Measurements from ENCODE around the gene VAX1. TPM values are rescaled to one million over a fixed set of nuclear protein-coding genes. Genes with fewer than 3 reads are reported as not detected.

VAX1 gene
- total and polyA plus RNA-seq, 9 of the 15 experiments (the other 6 are each of a cell fraction or from before 2014, with no cell fraction given) = not detected

DNA sequence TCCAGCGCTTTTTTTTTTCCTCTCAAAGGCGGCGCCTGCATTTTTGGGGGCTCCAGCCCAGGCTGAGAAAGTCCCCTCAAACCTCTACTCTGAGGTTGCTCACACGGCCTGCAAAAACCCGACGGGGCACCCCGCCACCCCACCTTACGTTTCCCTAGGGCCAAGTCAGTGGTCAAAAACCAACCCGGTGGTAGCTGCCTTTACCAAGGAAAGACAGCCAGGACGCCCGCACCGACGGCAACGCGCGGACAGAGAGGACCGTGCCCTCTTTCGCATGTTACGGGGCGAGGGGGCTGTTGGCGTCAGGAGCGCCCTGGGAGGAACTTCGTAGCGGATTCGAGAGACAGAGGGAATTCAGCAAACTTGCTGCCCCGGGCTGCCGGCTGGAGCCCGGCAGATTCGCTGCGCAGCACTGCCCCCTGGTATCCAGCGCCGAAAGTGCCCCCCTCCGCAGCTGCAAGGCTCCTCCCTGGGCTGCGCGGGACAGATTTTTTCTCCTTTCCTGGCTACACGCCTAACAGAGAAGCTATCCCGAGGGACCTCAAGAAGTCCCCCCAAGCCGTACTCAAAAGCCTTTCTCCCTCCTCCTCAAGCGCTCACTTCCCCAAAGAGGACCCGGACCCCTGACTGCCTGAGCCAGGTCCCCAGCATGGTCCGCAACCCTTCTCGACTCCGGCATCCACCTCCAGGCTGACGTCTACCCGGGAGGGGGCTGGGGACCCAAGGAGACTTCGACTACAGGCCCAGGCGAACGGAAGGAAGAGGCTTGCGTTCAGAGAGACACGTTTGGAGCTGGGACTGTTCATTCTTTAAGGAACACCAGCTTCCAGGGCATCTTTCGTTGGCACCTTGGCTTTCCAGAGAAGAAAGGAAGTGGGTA lies 27.7 kb upstream of the VAX1 start:
- WGBS (ENCODE audit: insufficient coverage, low coverage, missing lambda C conversion rate) = 3% methylated on average over 29 of the region's 51 CpGs
- ChIA-PET CTCF (ENCODE audit: low intra/inter-chr PET ratio) (interaction anchor here (0.6 to 2.0 kb wide), 4 partner anchors 10 to 369 kb away, joined by 3 to 13 read pairs (median 4); no protein-coding TSS in a partner anchor), POLR2A (interaction anchor here (0.6 to 1.1 kb wide), 3 partner anchors 294 to 369 kb away, joined by 3 read pairs; no protein-coding TSS in a partner anchor)
- peak; percentile 28 to 64 (median 40) for DNase-seq (ENCODE audit: extremely low read depth in 1 of 4, low spot score in 3 of 4)
- Histone ChIP-seq H3K36me3 (ENCODE audit: control insufficient read depth, insufficient read depth, low read length) (no peaks in the 10 kb centered on the region), H3K27me3 (ENCODE audit: control insufficient read depth in 2 of 2, insufficient read depth in 2 of 2, low read length in 2 of 2) (peaks cover 23 to 60% of the 10 kb centered on the region in 2 experiments; a peak in 4 of 5 replicates), H3K4me3 (no peak overlapping the region), H3K4me1 (replicated peaks in 1 of 2; ENCODE audit: control insufficient read depth in 2 of 2, insufficient read depth in 2 of 2, low read length in 2 of 2) (peaks cover 0 to 31% of the 10 kb centered on the region in 2 experiments; a peak in 2 of 5 replicates), H4K20me1 (replicated peaks; ENCODE audit: control insufficient read depth, insufficient read depth, low read length) (peaks cover 4% of the 10 kb centered on the region; the same call in 1 of the 2 replicates), H3K27ac (ENCODE audit: extremely low read depth, low read depth, low read length) (no peak overlapping the region), H3K9ac (ENCODE audit: insufficient read depth in 1 of 2, low read depth in 2 of 2, low read length in 2 of 2) (no peak overlapping the region; a peak in 1 of 4 replicates), H3K4me2 (ENCODE audit: insufficient read depth, low read length) (no peak overlapping the region), H2AFZ (ENCODE audit: low read depth, low read length) (no peak overlapping the region), H3K79me2 (ENCODE audit: control insufficient read depth, insufficient read depth, low read length) (no peaks in the 10 kb centered on the region), H3K9me3 (replicated peaks; ENCODE audit: control insufficient read depth, insufficient read depth, low read depth, low read length) (no peaks in the 10 kb centered on the region), H3K9me1 (ENCODE audit: control insufficient read depth, insufficient read depth, low read length) (no peaks in the 10 kb centered on the region)
- no TSS peak for BruUV-seq (replicated peaks)
- in situ Hi-C loops (cut with MboI) (loop anchor here (25.0 kb wide), 1 partner anchor 703 kb away; no protein-coding TSS in a partner anchor), intact Hi-C loops (cut with micrococcal nuclease) (loop anchor here (2.0 kb wide), 1 partner anchor 329 kb away; no protein-coding TSS in a partner anchor)
- ATAC-seq = peak; percentile 84
- FAIRE-seq = no peak
- TF ChIP-seq, protein P1, sequence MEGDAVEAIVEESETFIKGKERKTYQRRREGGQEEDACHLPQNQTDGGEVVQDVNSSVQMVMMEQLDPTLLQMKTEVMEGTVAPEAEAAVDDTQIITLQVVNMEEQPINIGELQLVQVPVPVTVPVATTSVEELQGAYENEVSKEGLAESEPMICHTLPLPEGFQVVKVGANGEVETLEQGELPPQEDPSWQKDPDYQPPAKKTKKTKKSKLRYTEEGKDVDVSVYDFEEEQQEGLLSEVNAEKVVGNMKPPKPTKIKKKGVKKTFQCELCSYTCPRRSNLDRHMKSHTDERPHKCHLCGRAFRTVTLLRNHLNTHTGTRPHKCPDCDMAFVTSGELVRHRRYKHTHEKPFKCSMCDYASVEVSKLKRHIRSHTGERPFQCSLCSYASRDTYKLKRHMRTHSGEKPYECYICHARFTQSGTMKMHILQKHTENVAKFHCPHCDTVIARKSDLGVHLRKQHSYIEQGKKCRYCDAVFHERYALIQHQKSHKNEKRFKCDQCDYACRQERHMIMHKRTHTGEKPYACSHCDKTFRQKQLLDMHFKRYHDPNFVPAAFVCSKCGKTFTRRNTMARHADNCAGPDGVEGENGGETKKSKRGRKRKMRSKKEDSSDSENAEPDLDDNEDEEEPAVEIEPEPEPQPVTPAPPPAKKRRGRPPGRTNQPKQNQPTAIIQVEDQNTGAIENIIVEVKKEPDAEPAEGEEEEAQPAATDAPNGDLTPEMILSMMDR (IDR thresholded peaks at IDR 0.05 in 2 of 3, conservative IDR thresholded peaks at IDR 0.05 in 1 of 3; ENCODE audit: insufficient read depth in 2 of 3, low read depth in 1 of 3, low read length in 3 of 3) = peak; percentile 48 to 65 (median 58); a peak in 5 of 6 replicates
- peak; percentile 53 for TF ChIP-seq SMC3 (conservative IDR thresholded peaks at IDR 0.05; ENCODE audit: insufficient read depth, low read depth, low read length)
- TF ChIP-seq CHD1 (IDR thresholded peaks at IDR 0.05; ENCODE audit: low read length) = no peak
- TF ChIP-seq RAD21 (CRISPR knock-in tag; conservative IDR thresholded peaks at IDR 0.05 in 1 of 2, IDR thresholded peaks at IDR 0.05 in 1 of 2) = peak; percentile 56 to 66
- TF ChIP-seq TAL1 (IDR thresholded peaks at IDR 0.05) = no peak
- TF ChIP-seq, protein P2, sequence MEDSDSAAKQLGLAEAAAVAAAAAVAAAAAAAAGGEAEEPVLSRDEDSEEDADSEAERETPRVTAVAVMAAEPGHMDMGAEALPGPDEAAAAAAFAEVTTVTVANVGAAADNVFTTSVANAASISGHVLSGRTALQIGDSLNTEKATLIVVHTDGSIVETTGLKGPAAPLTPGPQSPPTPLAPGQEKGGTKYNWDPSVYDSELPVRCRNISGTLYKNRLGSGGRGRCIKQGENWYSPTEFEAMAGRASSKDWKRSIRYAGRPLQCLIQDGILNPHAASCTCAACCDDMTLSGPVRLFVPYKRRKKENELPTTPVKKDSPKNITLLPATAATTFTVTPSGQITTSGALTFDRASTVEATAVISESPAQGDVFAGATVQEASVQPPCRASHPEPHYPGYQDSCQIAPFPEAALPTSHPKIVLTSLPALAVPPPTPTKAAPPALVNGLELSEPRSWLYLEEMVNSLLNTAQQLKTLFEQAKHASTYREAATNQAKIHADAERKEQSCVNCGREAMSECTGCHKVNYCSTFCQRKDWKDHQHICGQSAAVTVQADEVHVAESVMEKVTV (CRISPR knock-in tag; IDR thresholded peaks at IDR 0.05) = peak; percentile 44; the same call in 1 of the 2 replicates
- peak; percentile 36; a peak in 3 of 4 replicates for TF ChIP-seq NRF1 (conservative IDR thresholded peaks at IDR 0.05 in 1 of 2, IDR thresholded peaks at IDR 0.05 in 1 of 2)

All from K562 (cell line).